OCI-LY7 (cell line): ENCODE results near the gene MAP2K1. TPM values are rescaled to one million over a fixed set of nuclear protein-coding genes. Genes with fewer than 3 reads are reported as not detected.

ENCODE experiments used
- BruUV-seq: library from RNA; stranded (reverse); fragments of 400-500 nt; replicated peaks from 2 replicates; lab custom pipeline; 2021; lab: Mats Ljungman, UMichigan
- CTCF ChIA-PET: fragments of 300-600 bp; sonication (Branson Sonifier 250); formaldehyde crosslinking; loops from one replicate; lab custom pipeline; 2022; ENCODE audit warnings: antibody characterized with exemption; ENCODE audit not compliant: unreplicated experiment; lab: Charles Lee
- POLR2A ChIA-PET: fragments of 300-600 bp; sonication (Branson Sonifier 250); formaldehyde crosslinking; loops from one replicate; lab custom pipeline; 2022; ENCODE audit warnings: antibody characterized with exemption; lab: Charles Lee
- DNase-seq: peaks from one replicate; pipeline ENCODE4 v3.0.0-alpha.2; 2015; ENCODE audit warnings: low spot score
- H2AFZ ChIP-seq: fragments of 200-600 bp; sonication (generic), shearing (Covaris generic); 2 replicates; pipeline ENCODE4 v1.6.1; 2014; ENCODE audit warnings: mild to moderate bottlenecking, antibody characterized with exemption, low read length, moderate library complexity
- H3K27ac ChIP-seq: fragments of 200-600 bp; sonication (generic); 2 replicates; pipeline ENCODE4 v1.5.1; 2014; ENCODE audit warnings: mixed run types, low read depth, mild to moderate bottlenecking, moderate library complexity, low read length, inconsistent platforms; ENCODE audit not compliant: poor library complexity, severe bottlenecking
- H3K36me3 ChIP-seq: fragments of 200-600 bp; sonication (generic); 2 replicates; pipeline ENCODE4 v1.6.1; 2014; ENCODE audit warnings: mild to moderate bottlenecking, antibody characterized with exemption, low read length, moderate library complexity, mixed read lengths; ENCODE audit not compliant: insufficient read depth
- H3K4me1 ChIP-seq: fragments of 200-600 bp; sonication (generic); 2 replicates; pipeline ENCODE4 v1.5.1; 2014; ENCODE audit warnings: mild to moderate bottlenecking, low read length; ENCODE audit not compliant: insufficient read depth, poor library complexity, severe bottlenecking
- H3K4me2 ChIP-seq: fragments of 200-600 bp; sonication (generic); 2 replicates; pipeline ENCODE4 v1.6.1; 2014; ENCODE audit warnings: mild to moderate bottlenecking, low read length
- H3K4me3 ChIP-seq: fragments of 200-600 bp; sonication (generic); 2 replicates; pipeline ENCODE4 v1.5.1; 2014; ENCODE audit warnings: mild to moderate bottlenecking, low read depth, low read length; ENCODE audit not compliant: poor library complexity, severe bottlenecking
- H3K79me2 ChIP-seq: fragments of 200-600 bp; sonication (generic); 2 replicates; pipeline ENCODE4 v1.6.1; 2016; ENCODE audit warnings: low read depth, mild to moderate bottlenecking, low read length, moderate library complexity, mixed read lengths; ENCODE audit not compliant: insufficient read depth
- H3K9me2 ChIP-seq: fragments of 200-600 bp; sonication (generic); 2 replicates; pipeline ENCODE4 v1.6.1; 2016; ENCODE audit warnings: mild to moderate bottlenecking, low read length, mixed read lengths; ENCODE audit not compliant: insufficient read depth
- H3K9me3 ChIP-seq: fragments of 200-600 bp; sonication (generic); 2 replicates; pipeline ENCODE4 v1.6.1; 2014; ENCODE audit warnings: mild to moderate bottlenecking, mixed run types, low read length, mixed read lengths
- H4K20me1 ChIP-seq: fragments of 200-600 bp; sonication (generic); 2 replicates; pipeline ENCODE4 v1.6.1; 2014; ENCODE audit warnings: mild to moderate bottlenecking, antibody characterized with exemption, low read length, moderate library complexity, mixed read lengths; ENCODE audit not compliant: insufficient read depth
- CTCF ChIP-seq: fragments of 200-600 bp; sonication (generic); conservative IDR thresholded peaks from 2 replicates; pipeline ENCODE4 v1.5.1; 2014; ENCODE audit warnings: mild to moderate bottlenecking, antibody characterized with exemption, low read length, moderate library complexity, mixed read lengths
- EZH2phosphoT487 ChIP-seq: fragments of 200-600 bp; sonication (generic); IDR thresholded peaks from 2 replicates; pipeline ENCODE4 v1.6.1; 2018; ENCODE audit warnings: low read depth, borderline replicate concordance, mild to moderate bottlenecking, mixed run types, antibody characterized with exemption, low read length, moderate library complexity, mixed read lengths
- intact Hi-C: fragments of 100-400 bp; cut with micrococcal nuclease; formaldehyde crosslinking; loops from one replicate; pipeline ENCODE4 v1.10.0; 2022; ENCODE audit not compliant: unreplicated experiment
- total RNA-seq, 2 experiments: library from RNA; depleted of rRNA in 1 of 2; stranded (reverse); fragments of >200 nt in 1 of 2; shearing (Covaris generic) in 1 of 2; gene quantifications; 2 replicates each; pipeline ENCODE4 v1.2.3, GENCODE V29; 2014 to 2022

Gene MAP2K1
- total RNA-seq, 2 experiments from 2014 or later: 37.2 to 95.8 TPM

GRCh38 chr15:66388576-66388975 lies 1.9 kb downstream of the MAP2K1 start:
- CTCF ChIA-PET: interaction anchor here (0.7 to 1.2 kb wide), 2 partner anchors 12 to 111 kb away, joined by 3 read pairs; no protein-coding TSS in a partner anchor
- POLR2A ChIA-PET: interaction anchor here (0.5 to 1.6 kb wide), 9 partner anchors 14 to 115 kb away, joined by 3 to 7 read pairs (median 3); no protein-coding TSS in a partner anchor
- BruUV-seq: no TSS peak
- Histone ChIP-seq H3K79me2 (peaks cover 71% of the 10 kb centered on the region), H4K20me1 (peaks cover 17% of the 10 kb centered on the region), H3K9me2 (no peaks in the 10 kb centered on the region), H3K4me2 (peak overlapping the region; percentile 99), H3K27ac (peak overlapping the region; percentile 83), H3K36me3 (peaks cover 28% of the 10 kb centered on the region), H3K9me3 (no peaks in the 10 kb centered on the region), H2AFZ (no peak overlapping the region), H3K4me1 (peaks cover 47% of the 10 kb centered on the region), H3K4me3 (peak overlapping the region; percentile 83)
- peak; percentile 39 for DNase-seq
- intact Hi-C loops: loop anchor here (1.0 kb wide), 1 partner anchor 94 kb away; no protein-coding TSS in a partner anchor
- no peak for TF ChIP-seq CTCF

GRCh38 chr15:66389098-66389858 lies 2.6 kb downstream of the MAP2K1 start:
- H3K9me2 ChIP-seq: no peaks in the 10 kb centered on the region
- BruUV-seq: TSS peak; percentile 10
- peaks cover 47% of the 10 kb centered on the region for H3K4me1 ChIP-seq
- peak overlapping the region; percentile 99 for H3K4me2 ChIP-seq
- POLR2A ChIA-PET: interaction anchor here (0.6 to 0.7 kb wide), 4 partner anchors 18 to 1813 kb away, joined by 3 to 7 read pairs (median 3); no protein-coding TSS in a partner anchor
- H4K20me1 ChIP-seq: peaks cover 24% of the 10 kb centered on the region
- peak; percentile 56 for DNase-seq
- no peak overlapping the region for H2AFZ ChIP-seq
- peak overlapping the region; percentile 83 for H3K27ac ChIP-seq
- CTCF ChIA-PET: interaction anchor here (0.6 kb wide), 1 partner anchor 518 kb away, joined by 3 read pairs; no protein-coding TSS in a partner anchor
- TF ChIP-seq EZH2phosphoT487 (no peak), CTCF (no peak)
- H3K9me3 ChIP-seq: no peaks in the 10 kb centered on the region
- peaks cover 78% of the 10 kb centered on the region for H3K79me2 ChIP-seq
- intact Hi-C loops: no loop called here
- peak overlapping the region; percentile 83 for H3K4me3 ChIP-seq
- H3K36me3 ChIP-seq: peaks cover 35% of the 10 kb centered on the region
